Endothelial cell of umbilical vein (primary cell): ENCODE results near the gene BLID. TPM values are rescaled to one million over a fixed set of nuclear protein-coding genes. Genes with fewer than 3 reads are reported as not detected.

Experiments
- BruUV-seq: library from RNA; stranded (reverse); fragments of 400-500 nt; replicated peaks from 2 replicates; lab custom pipeline; 2021; lab: Mats Ljungman, UMichigan
- CTCF ChIA-PET: fragments of 300-600, 350-600 bp; sonication (Branson Sonifier 250); formaldehyde crosslinking; loops from one replicate; lab custom pipeline; 2021; ENCODE audit warnings: antibody characterized with exemption, inconsistent platforms; lab: Charles Lee
- POLR2A ChIA-PET: fragments of 300-600, 350-600 bp; sonication (Branson Sonifier 250); formaldehyde crosslinking; loops from one replicate; lab custom pipeline; 2021; ENCODE audit warnings: antibody characterized with exemption, inconsistent platforms; lab: Charles Lee
- DNase-seq: peaks from one replicate; pipeline ENCODE4 v3.0.0-alpha.2; 2011; ENCODE audit warnings: low read depth, low spot score
- FAIRE-seq: peaks from 2 replicates; lab custom pipeline; 2011; peaks lifted over from hg19 to GRCh38; lab: Jason Lieb, UNC
- H2AFZ ChIP-seq: 2 replicates; pipeline ENCODE4 v1.6.0; 2012; ENCODE audit warnings: low read depth, low read length, control low read depth, inconsistent platforms
- H3K27ac ChIP-seq: 2 replicates; pipeline ENCODE4 v1.5.1; 2011; ENCODE audit warnings: low read depth, mild to moderate bottlenecking, control low read depth, low read length, moderate library complexity; ENCODE audit not compliant: insufficient read depth
- H3K27me3 ChIP-seq, 2 experiments: 2 replicates each; pipeline versions ENCODE4 v1.6.0 to v1.6.1; 2011; ENCODE audit warnings: low read length in 2 of 2, mixed read lengths in 1 of 2; ENCODE audit not compliant: control insufficient read depth in 2 of 2, insufficient read depth in 2 of 2
- H3K36me3 ChIP-seq, 2 experiments: 2 replicates in 1 of 2; 3 replicates in 1 of 2; pipeline ENCODE4 v1.5.1; 2011; ENCODE audit warnings: low read length in 2 of 2, mild to moderate bottlenecking in 1 of 2, moderate library complexity in 1 of 2; ENCODE audit not compliant: control insufficient read depth in 2 of 2, insufficient read depth in 2 of 2; ENCODE audit errors: extremely low read depth in 1 of 2
- H3K4me1 ChIP-seq: 3 replicates; pipeline ENCODE4 v1.5.1; 2011; ENCODE audit warnings: mild to moderate bottlenecking, low read length; ENCODE audit not compliant: control insufficient read depth, insufficient read depth; ENCODE audit errors: extremely low read depth
- H3K4me2 ChIP-seq: 2 replicates; pipeline ENCODE4 v1.6.1; 2011; ENCODE audit warnings: low read length, control low read depth, mixed read lengths; ENCODE audit not compliant: insufficient read depth
- H3K4me3 ChIP-seq, 3 experiments: fragments of 200-600 bp in 1 of 3; sonication (generic), shearing (Covaris generic) in 1 of 3; replicated peaks in 1 of 3; 2 replicates each; pipeline ENCODE4 v1.5.1; 2011 to 2016; ENCODE audit warnings: control low read depth in 3 of 3, low read length in 3 of 3, mild to moderate bottlenecking in 2 of 3, inconsistent platforms in 1 of 3, low read depth in 1 of 3, moderate library complexity in 1 of 3; ENCODE audit not compliant: insufficient read depth in 1 of 3
- H3K79me2 ChIP-seq: 2 replicates; pipeline ENCODE4 v1.6.0; 2012; ENCODE audit warnings: low read length, inconsistent platforms; ENCODE audit not compliant: control insufficient read depth, insufficient read depth
- H3K9ac ChIP-seq: replicated peaks from 2 replicates; pipeline ENCODE3; 2011; ENCODE audit warnings: low read length, control low read depth; ENCODE audit not compliant: insufficient read depth; ENCODE audit errors: extremely low read depth
- H3K9me1 ChIP-seq: replicated peaks from 3 replicates; pipeline ENCODE4 v1.6.0; 2011; ENCODE audit warnings: mild to moderate bottlenecking, low read length; ENCODE audit not compliant: control insufficient read depth, insufficient read depth; ENCODE audit errors: extremely low read depth
- H3K9me3 ChIP-seq: replicated peaks from 2 replicates; pipeline ENCODE4 v1.5.1; 2012; ENCODE audit warnings: low read length, inconsistent platforms; ENCODE audit not compliant: control insufficient read depth, insufficient read depth
- H4K20me1 ChIP-seq: replicated peaks from 2 replicates; pipeline ENCODE3; 2011; ENCODE audit warnings: mild to moderate bottlenecking, low read length; ENCODE audit not compliant: control insufficient read depth, insufficient read depth; ENCODE audit errors: extremely low read depth
- CTCF ChIP-seq, 2 donors: IDR thresholded peaks; 1 replicate in 1 of 2; 2 replicates in 1 of 2; pipeline ENCODE4 v1.5.1; 2011; ENCODE audit warnings: low read length in 2 of 2, mild to moderate bottlenecking in 2 of 2, moderate library complexity in 2 of 2, control low read depth in 1 of 2, inconsistent platforms in 1 of 2, low read depth in 1 of 2; ENCODE audit not compliant: insufficient read depth in 1 of 2; ENCODE audit errors: extremely low read depth in 1 of 2
- EZH2 ChIP-seq: IDR thresholded peaks from 2 replicates; pipeline ENCODE4 v1.6.1; 2012; ENCODE audit warnings: borderline replicate concordance, low read depth, mild to moderate bottlenecking, moderate library complexity, low read length, inconsistent platforms; ENCODE audit not compliant: severe bottlenecking
- FOS ChIP-seq: IDR thresholded peaks from 2 replicates; pipeline ENCODE4 v1.6.1; 2011; ENCODE audit warnings: mild to moderate bottlenecking, low read length, moderate library complexity, borderline replicate concordance; ENCODE audit not compliant: insufficient read depth
- GATA2 ChIP-seq: IDR thresholded peaks from 2 replicates; pipeline ENCODE4 v1.7.0; 2011; ENCODE audit warnings: low read depth, mild to moderate bottlenecking, moderate library complexity, mixed read lengths, low read length; ENCODE audit not compliant: insufficient read length, insufficient read depth
- JUN ChIP-seq: IDR thresholded peaks from 2 replicates; pipeline ENCODE4 v1.6.1; 2011; ENCODE audit warnings: borderline replicate concordance, low read depth; ENCODE audit not compliant: insufficient read length, insufficient read depth
- MAX ChIP-seq: IDR thresholded peaks from 2 replicates; pipeline ENCODE4 v1.6.1; 2011; ENCODE audit not compliant: insufficient read depth, insufficient read length
- MYC ChIP-seq: IDR thresholded peaks from one replicate; pipeline ENCODE4 v1.6.1; 2011; ENCODE audit warnings: mild to moderate bottlenecking, low read depth, low read length
- POLR2A ChIP-seq: IDR thresholded peaks from 2 replicates; pipeline ENCODE4 v1.6.1; 2012; ENCODE audit warnings: low read depth, mild to moderate bottlenecking, control low read depth, low read length
- POLR2AphosphoS5 ChIP-seq: IDR thresholded peaks from 2 replicates; pipeline ENCODE4 v1.6.1; 2012; ENCODE audit warnings: low read depth, mild to moderate bottlenecking, control low read depth, low read length, moderate library complexity; ENCODE audit not compliant: insufficient read depth
- dilution Hi-C: fragments of 300-500 bp; cut with MboI; formaldehyde crosslinking; loops from one replicate; pipeline ENCODE4 v1.15.0; 2019; ENCODE audit warnings: low sequenced_read_pairs; ENCODE audit not compliant: extremely low pct_ligation_motif_present
- intact Hi-C: fragments of 100-400 bp; cut with micrococcal nuclease; formaldehyde crosslinking; loops from one replicate; pipeline ENCODE4 v1.10.0; 2022
- polyA plus RNA-seq, 4 experiments: library from polyadenylated mRNA; depleted of rRNA in 3 of 4; stranded (reverse) in 3 of 4; unstranded in 1 of 4; fragments of >200 nt; gene quantifications; 2 replicates each; pipeline versions ENCODE4 v1.2.1 to v1.2.3, GENCODE V29; 2011 to 2012; ENCODE audit warnings: missing spikeins in 1 of 4
- total RNA-seq: library from RNA; stranded (reverse); gene quantifications from 2 replicates; pipeline ENCODE4 v1.2.3, GENCODE V29; 2021

The BLID gene
- total and polyA plus RNA-seq, 2 donors (not counting 3 experiments of a cell fraction or from before 2014, with no cell fraction given): 0.12 to 3.5 TPM

GRCh38 chr11:122114976-122115375 lies 1.0 kb downstream of the BLID start:
- Histone ChIP-seq H3K4me1 (no peaks in the 10 kb centered on the region), H3K9ac (no peak overlapping the region), H3K4me2 (no peak overlapping the region), H4K20me1 (no peaks in the 10 kb centered on the region), H3K27ac (no peak overlapping the region), H3K79me2 (peaks cover 73% of the 10 kb centered on the region), H3K9me1 (no peaks in the 10 kb centered on the region), H3K4me3 (no peak overlapping the region), H2AFZ (no peak overlapping the region), H3K27me3 (no peaks in the 10 kb centered on the region), H3K9me3 (no peaks in the 10 kb centered on the region), H3K36me3 (peaks cover 0 to 13% of the 10 kb centered on the region in 2 experiments)
- no peak for DNase-seq
- FAIRE-seq: no peak
- ChIA-PET POLR2A (no interaction called here), CTCF (interaction anchor here (1.0 to 1.7 kb wide), 6 partner anchors 13 to 389 kb away, joined by 3 to 9 read pairs (median 3); no protein-coding TSS in a partner anchor)
- no TSS peak for BruUV-seq
- dilution Hi-C loops (no loop called here), intact Hi-C loops (no loop called here)
- no peak for TF ChIP-seq JUN
- no peak for TF ChIP-seq CTCF (IDR thresholded peaks at IDR 0.05; ENCODE audit: extremely low read depth in 1 of 2, insufficient read depth in 1 of 2, low read depth in 1 of 2, low read length in 2 of 2)
- no peak for TF ChIP-seq FOS
- TF ChIP-seq POLR2AphosphoS5: no peak
- no peak for TF ChIP-seq GATA2
- no peak for TF ChIP-seq MAX
- TF ChIP-seq POLR2A: no peak
- no peak for TF ChIP-seq MYC
- TF ChIP-seq EZH2: no peak
